ENCODE measurements around the gene PIP4P1. TPM values are rescaled to one million over a fixed set of nuclear protein-coding genes. Genes with fewer than 3 reads are reported as not detected.

PIP4P1 gene
- total and polyA plus RNA-seq, 2 of the 13 experiments (the other 11 are each of a cell fraction or from before 2014, with no cell fraction given) = 33.4 to 47.0 TPM

DNA sequence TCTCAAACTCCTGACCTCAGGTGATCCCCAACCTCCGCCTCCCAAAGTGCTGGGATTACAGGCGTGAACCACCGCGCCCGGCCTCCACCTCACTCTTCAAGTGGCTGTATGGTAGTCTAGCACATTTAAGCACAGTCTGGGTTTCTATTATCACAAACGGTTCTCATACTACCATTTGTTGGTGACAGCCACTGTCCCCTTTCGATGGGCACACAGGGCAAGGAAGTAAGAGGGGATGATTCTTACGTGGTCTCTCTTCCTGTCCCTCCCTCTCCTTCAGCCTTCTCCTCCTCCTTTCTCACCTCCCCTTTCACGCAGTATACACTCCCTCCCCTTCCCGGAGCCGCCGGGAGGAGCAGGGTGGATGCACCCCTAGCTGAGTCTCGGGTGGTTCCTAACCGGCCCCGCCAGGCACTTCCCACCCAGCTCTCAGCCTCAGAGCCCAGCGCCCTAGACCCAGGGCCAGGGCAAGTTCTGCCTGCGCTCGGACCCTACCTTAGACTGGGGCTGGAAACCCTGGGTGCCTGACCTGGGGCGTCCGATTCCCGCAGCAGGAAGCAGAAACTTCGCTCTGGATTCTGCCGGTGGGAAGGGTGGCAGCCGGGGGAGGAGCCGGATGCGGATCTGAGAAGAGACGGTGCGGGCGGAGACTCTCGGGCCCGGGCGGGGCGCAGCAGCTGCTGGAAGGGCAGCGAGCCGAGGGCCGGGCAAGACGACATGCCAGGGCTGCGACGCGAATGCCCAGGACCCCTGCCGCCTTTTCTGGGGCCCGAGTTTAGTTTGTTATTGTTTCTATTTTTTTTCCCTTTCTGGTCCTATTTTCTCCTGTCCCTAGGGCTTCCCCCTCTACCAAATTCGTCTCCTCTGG, 48.1 kb downstream of the PIP4P1 start, which contains the start of gene TEP1 (continued):
- TF ChIP-seq, protein P1, sequence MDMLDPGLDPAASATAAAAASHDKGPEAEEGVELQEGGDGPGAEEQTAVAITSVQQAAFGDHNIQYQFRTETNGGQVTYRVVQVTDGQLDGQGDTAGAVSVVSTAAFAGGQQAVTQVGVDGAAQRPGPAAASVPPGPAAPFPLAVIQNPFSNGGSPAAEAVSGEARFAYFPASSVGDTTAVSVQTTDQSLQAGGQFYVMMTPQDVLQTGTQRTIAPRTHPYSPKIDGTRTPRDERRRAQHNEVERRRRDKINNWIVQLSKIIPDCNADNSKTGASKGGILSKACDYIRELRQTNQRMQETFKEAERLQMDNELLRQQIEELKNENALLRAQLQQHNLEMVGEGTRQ (IDR thresholded peaks at IDR 0.05; ENCODE audit: low read depth, low read length) = no peak
- TF ChIP-seq, protein P1 (CRISPR knock-in tag; IDR thresholded peaks at IDR 0.05; ENCODE audit: borderline replicate concordance) = no peak
- TF ChIP-seq AGO2 (optimal IDR thresholded peaks at IDR 0.05; ENCODE audit: low read depth, low read length) = peak; percentile 58
- no peak for TF ChIP-seq MXD4 (CRISPR knock-in tag; IDR thresholded peaks at IDR 0.05)
- peak; percentile 8; the same call in 1 of the 2 replicates for TF ChIP-seq ZNF839 (CRISPR knock-in tag; IDR thresholded peaks at IDR 0.05; ENCODE audit: borderline replicate concordance)
- TF ChIP-seq ZNF121 (CRISPR knock-in tag; IDR thresholded peaks at IDR 0.05) = no peak
- 0 out of 2 replicates have a peak, but pooled peaks have one; percentile 57 for TF ChIP-seq ZNF670 (CRISPR knock-in tag; IDR thresholded peaks at IDR 0.05; ENCODE audit: borderline replicate concordance)
- TF ChIP-seq RARG (CRISPR knock-in tag; IDR thresholded peaks at IDR 0.05; ENCODE audit: low read depth) = no peak
- no peak for TF ChIP-seq IRX3 (CRISPR knock-in tag; IDR thresholded peaks at IDR 0.05; ENCODE audit: borderline replicate concordance, low read depth)
- TF ChIP-seq CAMTA2 (CRISPR knock-in tag; IDR thresholded peaks at IDR 0.05; ENCODE audit: borderline replicate concordance) = peak; percentile 88; the same call in 1 of the 2 replicates
- TF ChIP-seq ZMYM2 (CRISPR knock-in tag; IDR thresholded peaks at IDR 0.05) = no peak
- peak; percentile 69; the same call in 1 of the 2 replicates for TF ChIP-seq HES4 (CRISPR knock-in tag; IDR thresholded peaks at IDR 0.05; ENCODE audit: borderline replicate concordance)
- TF ChIP-seq, protein P2, sequence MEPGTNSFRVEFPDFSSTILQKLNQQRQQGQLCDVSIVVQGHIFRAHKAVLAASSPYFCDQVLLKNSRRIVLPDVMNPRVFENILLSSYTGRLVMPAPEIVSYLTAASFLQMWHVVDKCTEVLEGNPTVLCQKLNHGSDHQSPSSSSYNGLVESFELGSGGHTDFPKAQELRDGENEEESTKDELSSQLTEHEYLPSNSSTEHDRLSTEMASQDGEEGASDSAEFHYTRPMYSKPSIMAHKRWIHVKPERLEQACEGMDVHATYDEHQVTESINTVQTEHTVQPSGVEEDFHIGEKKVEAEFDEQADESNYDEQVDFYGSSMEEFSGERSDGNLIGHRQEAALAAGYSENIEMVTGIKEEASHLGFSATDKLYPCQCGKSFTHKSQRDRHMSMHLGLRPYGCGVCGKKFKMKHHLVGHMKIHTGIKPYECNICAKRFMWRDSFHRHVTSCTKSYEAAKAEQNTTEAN (CRISPR knock-in tag; conservative IDR thresholded peaks at IDR 0.05) = 0 out of 2 replicates have a peak, but pooled peaks have one; percentile 78
- TF ChIP-seq, protein P3, sequence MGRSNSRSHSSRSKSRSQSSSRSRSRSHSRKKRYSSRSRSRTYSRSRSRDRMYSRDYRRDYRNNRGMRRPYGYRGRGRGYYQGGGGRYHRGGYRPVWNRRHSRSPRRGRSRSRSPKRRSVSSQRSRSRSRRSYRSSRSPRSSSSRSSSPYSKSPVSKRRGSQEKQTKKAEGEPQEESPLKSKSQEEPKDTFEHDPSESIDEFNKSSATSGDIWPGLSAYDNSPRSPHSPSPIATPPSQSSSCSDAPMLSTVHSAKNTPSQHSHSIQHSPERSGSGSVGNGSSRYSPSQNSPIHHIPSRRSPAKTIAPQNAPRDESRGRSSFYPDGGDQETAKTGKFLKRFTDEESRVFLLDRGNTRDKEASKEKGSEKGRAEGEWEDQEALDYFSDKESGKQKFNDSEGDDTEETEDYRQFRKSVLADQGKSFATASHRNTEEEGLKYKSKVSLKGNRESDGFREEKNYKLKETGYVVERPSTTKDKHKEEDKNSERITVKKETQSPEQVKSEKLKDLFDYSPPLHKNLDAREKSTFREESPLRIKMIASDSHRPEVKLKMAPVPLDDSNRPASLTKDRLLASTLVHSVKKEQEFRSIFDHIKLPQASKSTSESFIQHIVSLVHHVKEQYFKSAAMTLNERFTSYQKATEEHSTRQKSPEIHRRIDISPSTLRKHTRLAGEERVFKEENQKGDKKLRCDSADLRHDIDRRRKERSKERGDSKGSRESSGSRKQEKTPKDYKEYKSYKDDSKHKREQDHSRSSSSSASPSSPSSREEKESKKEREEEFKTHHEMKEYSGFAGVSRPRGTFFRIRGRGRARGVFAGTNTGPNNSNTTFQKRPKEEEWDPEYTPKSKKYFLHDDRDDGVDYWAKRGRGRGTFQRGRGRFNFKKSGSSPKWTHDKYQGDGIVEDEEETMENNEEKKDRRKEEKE (IDR thresholded peaks at IDR 0.05) = no peak
- TF ChIP-seq, protein P4, sequence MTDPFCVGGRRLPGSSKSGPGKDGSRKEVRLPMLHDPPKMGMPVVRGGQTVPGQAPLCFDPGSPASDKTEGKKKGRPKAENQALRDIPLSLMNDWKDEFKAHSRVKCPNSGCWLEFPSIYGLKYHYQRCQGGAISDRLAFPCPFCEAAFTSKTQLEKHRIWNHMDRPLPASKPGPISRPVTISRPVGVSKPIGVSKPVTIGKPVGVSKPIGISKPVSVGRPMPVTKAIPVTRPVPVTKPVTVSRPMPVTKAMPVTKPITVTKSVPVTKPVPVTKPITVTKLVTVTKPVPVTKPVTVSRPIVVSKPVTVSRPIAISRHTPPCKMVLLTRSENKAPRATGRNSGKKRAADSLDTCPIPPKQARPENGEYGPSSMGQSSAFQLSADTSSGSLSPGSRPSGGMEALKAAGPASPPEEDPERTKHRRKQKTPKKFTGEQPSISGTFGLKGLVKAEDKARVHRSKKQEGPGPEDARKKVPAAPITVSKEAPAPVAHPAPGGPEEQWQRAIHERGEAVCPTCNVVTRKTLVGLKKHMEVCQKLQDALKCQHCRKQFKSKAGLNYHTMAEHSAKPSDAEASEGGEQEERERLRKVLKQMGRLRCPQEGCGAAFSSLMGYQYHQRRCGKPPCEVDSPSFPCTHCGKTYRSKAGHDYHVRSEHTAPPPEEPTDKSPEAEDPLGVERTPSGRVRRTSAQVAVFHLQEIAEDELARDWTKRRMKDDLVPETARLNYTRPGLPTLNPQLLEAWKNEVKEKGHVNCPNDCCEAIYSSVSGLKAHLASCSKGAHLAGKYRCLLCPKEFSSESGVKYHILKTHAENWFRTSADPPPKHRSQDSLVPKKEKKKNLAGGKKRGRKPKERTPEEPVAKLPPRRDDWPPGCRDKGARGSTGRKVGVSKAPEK (CRISPR knock-in tag; IDR thresholded peaks at IDR 0.05; ENCODE audit: borderline replicate concordance) = no peak
- TF ChIP-seq NR2F1 (CRISPR knock-in tag; IDR thresholded peaks at IDR 0.05) = no peak
